ENCODE measurements around the gene PRR16.

The PRR16 gene

DNA sequence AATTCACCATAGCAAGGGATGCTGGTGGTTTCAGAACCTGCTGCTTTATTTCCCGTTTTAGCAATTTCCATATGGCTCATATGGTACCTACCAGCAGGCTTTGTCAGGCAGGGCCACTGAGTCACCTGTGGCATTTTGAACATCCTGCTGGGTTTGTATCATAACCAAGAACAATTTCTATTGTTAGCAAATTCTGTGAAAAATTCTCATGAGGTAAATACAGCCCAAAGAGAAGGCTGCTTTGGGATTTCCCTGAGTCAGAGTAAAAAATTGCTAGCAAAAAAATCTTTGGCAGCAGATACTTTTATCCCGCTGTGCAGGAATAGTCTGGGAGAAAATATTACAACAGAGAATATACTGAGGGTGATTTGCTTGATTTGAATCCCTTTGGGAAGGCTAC, 52.7 kb downstream of the PRR16 start:
- no peak for DNase-seq (ENCODE audit: low spot score)

DNA sequence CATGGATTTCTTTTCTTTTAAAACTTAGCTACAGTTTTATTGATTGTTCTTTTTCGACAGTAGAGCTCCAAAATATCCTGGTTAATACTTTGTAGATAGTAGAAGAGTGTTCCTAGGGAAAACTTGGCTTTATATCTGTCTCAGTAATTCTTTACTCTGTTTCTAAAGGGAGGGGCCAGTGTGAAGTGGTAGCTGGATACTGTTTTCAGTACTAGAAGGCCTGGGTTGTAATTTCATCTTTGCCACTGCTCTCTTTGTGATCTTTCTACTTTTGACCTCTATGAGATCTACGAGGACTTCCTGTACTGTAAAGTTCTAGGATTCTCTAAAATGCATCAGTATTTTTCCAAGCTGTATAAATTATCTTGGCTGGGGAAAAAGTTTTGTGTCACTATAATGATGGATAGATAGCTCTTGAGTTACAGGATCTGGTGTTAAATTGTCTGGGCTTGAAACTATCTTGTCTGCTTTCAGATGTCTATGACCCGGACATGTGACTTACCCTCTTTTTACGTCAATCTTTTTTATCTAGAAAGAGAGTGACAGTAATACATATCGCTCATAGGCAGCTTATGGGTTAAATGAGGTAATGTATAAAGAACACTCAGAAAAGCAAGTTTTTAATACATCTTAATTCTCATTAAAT, 53.6 kb downstream of the PRR16 start:
- DNase-seq (ENCODE audit: low spot score): no peak

DNA sequence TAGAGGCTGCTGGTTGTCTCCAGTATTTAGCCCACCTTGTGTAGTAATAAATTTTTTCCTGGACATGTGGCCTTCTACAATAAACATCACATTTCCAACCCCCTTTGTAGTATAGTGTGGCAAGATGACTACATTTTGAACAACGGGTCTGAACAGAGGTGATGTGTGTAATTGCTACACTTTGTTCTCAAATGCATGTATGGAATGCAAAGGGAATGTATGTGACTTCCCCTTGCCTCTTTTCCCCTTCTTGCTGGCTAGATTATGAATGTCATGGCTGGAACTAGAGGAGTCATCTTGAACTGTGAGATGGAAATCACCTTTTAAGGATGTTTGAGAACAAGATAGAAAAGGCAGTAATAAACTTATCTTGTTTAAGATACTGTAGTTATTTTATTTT, 54.5 kb downstream of the PRR16 start:
- DNase-seq (ENCODE audit: low spot score): no peak

DNA sequence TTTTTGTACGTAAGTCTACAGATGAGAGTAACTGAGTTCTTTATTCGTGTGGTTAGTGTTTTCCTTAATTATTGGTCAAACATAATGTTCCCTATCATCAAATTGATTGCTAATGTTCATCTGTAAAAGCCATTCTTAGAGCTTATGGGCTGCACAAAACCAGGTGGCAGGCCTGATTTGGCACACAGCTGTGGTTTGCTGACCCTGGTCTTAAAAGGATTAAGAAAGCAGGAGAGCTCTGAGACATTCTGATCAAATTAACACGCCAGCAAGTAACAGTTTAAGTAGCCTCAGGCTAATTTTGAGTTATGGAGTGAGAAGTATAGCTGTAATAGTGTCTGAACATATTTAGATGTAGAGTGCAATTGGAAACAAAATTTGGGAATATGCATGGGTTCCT, 63.2 kb downstream of the PRR16 start:
- DNase-seq (ENCODE audit: low spot score): no peak

DNA sequence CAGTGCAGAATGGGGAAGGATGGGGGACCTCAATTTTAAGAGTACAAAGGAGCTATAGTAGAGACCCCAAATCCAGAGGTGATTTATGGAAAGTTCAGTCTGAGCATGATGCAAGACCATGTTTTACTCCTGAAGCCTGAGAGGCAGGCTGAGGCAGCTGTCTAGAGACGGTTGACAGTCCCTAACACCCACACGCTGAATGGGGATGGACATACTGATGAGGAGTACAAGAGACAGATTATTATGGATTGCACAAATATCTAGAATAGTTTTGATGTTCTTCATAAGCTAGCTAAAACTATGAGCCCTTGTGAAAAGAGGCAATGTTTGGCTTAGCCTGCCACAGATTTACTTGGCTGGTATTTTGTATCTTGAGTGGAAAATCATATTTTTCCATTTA, 64.5 kb downstream of the PRR16 start:
- DNase-seq (ENCODE audit: low spot score): no peak

DNA sequence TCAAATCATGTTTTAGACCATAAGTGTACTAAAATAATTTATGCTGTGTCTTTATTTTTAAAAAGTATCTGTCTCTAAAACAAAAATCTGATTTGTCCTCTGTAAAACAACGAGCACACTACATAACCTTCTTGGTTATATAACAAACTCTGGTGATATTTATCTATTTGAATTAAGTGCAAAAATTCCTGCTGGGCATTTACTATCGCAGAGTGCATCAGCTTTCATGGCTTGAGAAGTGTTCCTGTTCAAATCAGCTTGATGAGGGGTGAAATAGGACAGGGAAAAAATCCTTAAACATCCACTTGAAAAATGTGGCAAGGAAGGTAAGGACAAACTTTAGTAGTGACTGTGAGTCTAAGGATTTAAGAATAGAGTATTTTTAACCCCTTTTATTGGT, 65.3 kb downstream of the PRR16 start:
- DNase-seq (ENCODE audit: low spot score): no peak

DNA sequence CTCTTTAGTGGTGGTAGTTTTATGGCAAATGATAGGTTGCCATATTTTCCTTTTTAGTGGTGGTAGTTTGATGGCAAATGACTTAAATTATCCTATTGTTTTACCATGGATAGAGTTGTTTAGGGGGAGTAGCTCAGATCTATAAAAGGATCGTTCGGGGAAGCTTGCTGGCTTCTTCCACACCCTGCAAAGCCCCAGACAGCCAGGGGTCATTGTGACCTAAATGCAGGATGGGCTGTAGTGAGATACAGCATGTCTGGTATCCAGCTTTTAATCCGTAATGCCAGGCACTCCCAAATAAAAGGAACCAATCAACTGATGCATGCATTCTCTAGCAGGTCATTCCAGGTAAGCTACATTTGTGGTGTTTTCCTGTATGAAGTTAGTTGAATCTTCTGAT, 67.1 kb downstream of the PRR16 start:
- DNase-seq (ENCODE audit: low spot score): no peak

DNA sequence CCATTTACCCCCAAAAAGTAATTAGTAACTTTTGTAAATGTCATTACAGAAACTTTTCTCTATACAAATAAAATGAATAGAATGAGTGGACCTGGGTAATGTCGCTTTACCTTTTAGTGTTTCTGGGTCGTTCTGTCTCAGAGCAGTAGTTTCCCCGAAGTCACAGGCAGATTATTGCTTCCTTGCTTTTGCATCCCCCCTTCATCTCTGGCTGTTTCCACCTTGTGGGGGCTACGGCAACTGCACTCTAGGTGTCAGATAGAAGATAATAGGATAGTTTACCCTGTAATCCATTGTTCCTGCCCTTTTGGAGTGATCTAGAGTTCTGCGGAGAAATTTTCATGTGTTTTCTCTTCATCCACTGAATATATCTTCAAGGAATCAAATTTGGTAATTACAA, 68.7 kb downstream of the PRR16 start:
- no peak for DNase-seq (ENCODE audit: low spot score)

DNA sequence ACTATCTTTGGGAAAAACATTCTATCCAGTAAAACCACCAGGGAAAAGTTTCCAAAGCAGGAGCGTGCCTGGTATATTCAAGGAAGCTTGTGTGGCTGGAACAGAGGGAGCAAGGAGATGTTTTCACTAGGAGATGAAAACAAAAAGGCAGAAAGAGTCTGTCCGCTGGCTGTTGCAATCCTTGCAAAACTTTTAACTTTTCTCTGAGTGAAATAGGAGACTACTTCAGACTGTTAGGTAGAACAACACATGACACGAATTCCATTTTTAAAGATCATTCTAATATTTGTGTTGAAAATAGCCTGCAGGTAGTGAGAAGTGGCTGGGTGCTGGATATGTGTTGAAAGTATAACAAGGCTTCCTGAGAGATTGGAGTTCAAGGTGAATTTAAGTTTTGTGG, 69.5 kb downstream of the PRR16 start:
- no peak for DNase-seq (ENCODE audit: low spot score)

DNA sequence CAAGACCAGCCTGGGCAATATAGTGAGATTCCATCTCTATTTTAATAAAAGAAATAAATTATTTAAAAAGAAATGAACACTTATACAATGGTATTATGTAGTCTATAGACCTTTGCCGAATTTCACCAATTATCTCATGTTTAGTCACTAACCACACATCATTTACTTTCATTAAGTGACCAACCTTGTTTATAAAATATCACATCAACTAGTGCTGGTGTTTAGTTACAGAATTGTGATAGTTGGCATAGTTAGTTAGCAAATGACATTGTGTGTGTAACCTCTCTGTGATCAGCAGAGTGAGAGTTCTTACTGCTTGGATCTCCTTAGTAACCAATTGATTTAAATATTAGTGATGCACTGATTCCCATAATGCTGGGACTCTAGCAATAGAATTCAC, 71.8 kb downstream of the PRR16 start:
- no peak for DNase-seq (ENCODE audit: low spot score)

DNA sequence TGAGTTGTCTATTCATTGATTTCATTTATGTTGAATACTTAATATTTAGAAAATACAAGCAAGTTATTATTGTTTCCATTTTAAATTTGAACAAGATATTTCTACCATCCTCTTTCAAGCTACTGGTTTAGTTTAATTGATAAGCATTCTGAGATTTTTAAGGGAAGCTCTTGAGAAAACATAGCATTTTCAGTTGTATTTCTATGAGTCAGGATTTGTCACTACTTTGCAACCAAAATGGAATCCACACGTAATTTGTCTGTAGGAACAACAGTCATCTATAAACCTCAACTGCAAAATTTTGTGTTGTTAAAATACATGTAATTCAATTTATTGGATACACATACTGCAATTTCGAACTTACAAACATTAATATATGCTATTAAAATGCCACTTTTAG, 74.0 kb downstream of the PRR16 start:
- no peak for DNase-seq (ENCODE audit: low spot score)

DNA sequence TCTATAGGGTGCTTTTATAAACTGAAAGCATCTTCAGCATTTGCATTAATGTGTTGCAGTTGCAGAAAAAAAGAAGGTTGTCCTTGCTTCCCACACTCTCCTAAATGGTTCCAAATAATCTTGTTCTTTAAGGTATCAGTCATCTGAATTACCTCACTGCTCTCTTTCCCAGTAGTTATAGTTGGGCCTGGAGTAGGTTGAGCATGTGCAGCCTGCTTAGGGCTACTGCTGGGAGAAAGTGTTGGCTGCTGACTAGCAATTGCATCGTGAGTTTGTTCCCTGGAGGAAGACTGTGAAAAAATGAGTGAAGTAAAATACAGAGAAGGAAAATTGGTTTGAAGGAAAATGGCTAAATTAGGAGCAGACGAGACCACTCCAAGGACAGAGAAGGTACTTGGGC, 74.5 kb downstream of the PRR16 start:
- no peak for DNase-seq (ENCODE audit: low spot score)

DNA sequence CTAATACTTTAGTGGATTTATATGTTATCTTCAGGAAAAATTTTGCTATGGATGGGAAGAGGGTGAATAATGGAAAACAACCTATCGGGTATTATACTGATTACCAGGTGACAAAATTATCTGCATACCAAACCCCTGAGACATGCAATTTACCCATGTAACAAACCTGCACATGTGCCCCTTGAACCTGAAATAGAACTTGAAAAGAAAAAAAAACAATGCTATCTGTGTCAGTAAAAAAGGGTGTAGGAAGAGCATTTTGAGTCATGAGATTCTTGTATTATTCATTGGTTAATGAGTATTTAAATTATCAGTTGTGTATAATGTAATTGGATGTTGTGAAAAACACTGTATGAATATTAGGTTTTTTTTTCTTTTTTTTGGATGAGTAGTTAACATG, 75.4 kb downstream of the PRR16 start:
- no peak for DNase-seq (ENCODE audit: low spot score)

DNA sequence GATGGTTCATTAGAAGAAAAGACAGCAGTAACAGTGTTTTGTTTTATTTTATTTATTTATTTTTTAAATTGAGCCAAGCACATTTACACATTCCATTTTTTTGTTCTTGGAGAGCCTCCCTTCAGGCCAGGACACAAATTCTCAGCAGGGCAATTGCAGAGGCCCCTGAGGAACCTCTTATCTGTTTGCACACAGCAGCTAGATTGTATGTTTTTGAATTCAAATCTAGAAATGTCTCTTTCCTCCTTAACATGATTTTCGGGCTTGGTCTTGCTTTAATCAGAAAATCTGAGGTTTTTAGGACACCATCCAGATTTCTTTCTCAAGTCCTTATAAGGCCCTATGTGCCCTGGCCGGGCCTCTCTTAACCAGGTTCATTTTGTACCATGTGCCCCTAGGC, 76.0 kb downstream of the PRR16 start:
- DNase-seq (ENCODE audit: low spot score): no peak

DNA sequence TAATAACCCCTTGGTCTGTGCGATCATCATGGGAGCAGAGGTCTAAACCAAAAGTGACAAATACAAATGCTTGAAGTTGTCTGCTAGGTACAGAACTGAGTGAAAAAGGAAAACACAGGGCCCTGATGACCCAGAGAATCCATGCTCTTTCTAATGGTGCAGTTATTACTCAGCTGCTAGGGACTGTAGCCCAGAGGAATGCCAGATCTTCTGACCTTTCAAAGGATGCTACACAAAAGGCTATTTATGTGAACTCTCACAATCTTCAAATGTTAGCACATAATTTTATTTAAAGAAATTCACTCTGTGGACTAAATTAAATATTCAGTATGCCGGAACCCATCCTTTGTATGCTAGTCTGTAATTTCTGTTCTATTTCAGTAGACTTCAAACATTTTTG, 79.9 kb downstream of the PRR16 start:
- DNase-seq (ENCODE audit: low spot score): no peak

DNA sequence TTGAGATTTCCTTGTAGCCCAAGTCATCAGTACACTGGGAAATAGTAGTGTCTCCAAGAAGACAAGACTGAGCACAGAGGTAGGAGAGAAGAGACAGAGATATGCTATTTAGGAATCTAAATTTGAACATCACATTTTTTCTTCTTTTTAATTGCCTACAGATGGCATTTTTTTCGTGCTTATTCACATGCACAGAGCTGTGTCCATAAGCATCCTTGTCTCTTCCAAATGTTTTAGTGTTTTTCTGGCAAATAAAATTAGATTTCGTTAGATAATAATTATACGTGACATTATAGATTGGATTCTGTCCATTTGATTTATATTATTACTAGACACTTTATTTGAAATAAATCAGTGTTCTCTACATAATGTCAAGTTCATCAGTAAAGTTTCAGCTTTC, 80.9 kb downstream of the PRR16 start:
- DNase-seq (ENCODE audit: low spot score): no peak

DNA sequence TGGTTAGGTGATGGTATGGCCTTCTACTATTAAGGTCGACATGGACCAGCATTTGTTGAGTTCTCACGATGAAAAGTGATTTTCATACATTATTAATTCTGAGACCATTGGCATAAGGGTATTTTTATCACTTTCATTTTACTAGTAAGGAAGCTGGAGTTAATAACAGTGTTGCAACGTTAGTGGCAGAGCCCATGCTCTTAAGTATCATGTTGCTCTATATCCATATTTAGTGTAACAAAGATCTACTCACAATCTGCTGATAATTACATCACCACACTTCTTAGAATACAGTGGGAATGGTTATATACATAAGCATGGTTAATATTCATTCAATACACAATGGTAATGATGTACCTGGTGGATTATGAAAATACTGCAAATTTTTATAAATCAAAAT, 81.9 kb downstream of the PRR16 start:
- no peak for DNase-seq (ENCODE audit: low spot score)

DNA sequence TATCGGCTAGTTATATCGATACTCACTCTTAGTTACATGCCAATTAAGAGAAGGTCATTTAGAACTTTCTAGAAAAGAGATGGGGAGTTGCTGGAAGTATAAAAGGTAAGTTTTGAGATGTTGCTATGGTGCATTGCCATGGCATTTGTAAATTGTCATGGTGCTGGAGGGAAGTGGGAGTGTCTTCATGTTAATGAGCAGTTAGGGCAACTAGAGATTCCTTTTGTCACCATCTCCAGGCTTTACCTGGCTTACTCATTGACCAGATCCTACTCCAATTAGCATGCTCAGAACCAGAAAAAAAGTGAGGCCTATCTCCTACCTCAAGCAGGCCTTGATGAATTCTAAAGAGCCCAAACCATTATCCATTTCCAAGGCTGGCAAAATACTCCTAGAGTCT, 82.8 kb downstream of the PRR16 start:
- no peak for DNase-seq (ENCODE audit: low spot score)

DNA sequence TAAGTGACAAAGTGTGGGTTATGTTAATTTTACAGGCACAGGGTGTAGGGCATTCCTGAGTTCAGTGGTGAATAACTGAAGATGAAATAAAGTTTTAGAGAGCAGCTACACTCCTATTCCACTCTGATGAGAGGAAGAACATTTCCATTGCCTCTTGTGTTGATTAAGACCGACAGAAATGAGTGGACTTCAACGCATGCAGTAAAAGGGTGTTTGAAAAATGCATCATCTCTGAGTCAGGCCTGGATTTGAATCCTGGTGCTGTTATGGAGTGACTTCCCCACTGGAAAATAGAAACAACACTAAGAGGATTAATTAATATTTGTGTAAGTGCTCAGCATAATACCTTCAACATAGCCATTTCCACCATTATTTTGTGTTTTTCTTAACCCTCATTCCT, 86.3 kb downstream of the PRR16 start:
- no peak for DNase-seq (ENCODE audit: low spot score)

DNA sequence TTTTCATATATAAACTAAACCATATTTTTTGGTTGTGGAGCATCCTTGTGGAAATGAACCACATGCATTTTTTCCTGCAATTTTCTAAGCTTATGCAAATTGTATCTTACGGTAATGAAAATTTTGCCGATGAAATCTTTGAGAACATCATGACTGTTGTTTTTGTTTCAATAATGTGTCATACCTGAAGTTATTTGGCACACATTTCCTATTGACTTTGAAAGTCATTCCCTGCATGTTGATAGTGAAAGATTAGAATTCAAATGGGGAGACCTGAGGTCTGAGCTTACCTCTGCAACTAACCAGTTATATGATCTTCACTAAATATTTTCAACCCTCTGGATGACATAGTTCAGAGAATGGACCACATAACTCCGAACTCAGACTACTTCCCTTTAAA, 88.5 kb downstream of the PRR16 start:
- no peak for DNase-seq (ENCODE audit: low spot score)

DNA sequence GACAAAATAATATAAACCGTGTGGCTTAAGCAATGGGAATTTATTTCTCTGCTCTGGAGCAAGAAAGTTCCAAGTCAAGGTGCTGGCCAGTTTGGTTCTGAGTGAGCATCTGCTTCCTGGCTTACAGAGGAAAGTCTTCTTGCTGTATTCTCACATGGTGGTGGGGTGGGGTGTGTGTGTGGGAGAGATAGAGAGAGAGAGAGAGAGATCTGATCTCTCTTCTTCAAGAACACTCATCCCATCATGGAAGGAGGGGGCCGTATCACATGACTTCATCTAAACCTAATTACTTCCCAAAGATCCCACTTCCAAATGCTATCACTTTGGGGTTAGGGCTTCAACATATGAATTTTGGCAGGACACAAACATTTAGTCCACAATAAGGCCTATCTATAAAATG, 91.2 kb downstream of the PRR16 start:
- DNase-seq (ENCODE audit: low spot score): no peak

DNA sequence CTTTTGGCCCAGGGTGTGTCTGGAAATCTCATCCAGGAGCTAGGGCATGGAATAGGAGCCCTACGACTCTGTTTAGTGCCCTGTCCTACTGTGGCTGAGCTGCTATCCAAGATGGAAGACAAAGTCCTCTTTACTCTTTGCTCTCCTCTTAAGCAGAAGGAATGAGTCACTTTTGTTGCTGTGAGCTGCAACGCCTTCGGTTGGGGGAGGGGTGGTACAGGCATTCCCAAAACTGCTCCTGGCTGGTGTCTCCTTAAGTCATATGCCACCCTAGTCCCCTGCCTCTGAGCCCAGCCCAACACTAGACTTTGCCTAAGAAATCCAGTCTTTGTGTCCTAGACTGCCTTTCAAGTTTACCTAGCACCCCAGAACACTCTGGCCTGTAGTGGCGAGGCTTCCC, 99.9 kb downstream of the PRR16 start:
- no peak for DNase-seq (ENCODE audit: low spot score)

DNA sequence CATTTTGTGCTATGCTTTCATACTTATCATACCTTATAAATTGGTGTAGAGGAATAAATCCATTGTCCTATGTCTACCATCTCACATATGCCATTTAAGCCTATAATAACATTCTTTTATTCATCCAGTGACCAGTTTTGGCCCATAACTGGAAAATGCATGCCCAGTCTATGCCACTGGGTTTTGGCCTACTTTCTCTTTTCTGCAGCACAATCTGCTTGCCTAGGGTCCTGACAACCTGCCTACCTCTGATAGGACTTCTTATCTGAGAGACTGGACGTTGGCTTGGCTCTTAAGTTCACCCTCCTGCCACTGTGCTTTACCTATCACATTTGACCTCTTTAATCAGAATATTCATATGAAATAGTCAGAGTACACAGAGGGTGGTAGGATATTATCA, 103.0 kb downstream of the PRR16 start:
- no peak for DNase-seq (ENCODE audit: low spot score)

DNA sequence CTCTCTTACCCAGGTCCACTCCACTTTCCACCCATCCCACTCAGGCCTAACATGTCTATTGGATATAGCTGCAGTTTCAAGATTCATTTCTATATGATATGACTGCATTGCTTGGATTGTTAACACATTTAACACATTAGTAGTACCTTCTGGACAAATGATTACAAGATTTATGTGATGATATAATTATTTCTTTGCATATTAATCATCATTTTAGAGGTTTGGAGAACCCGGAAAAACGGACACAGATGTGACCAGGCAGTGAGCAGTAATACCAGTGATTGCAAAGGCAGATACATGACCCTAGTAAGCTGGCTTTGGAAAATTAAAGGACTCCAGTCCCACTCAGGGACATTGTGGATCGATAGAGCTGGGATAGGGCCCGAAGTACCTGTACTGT, 103.8 kb downstream of the PRR16 start:
- no peak for DNase-seq (ENCODE audit: low spot score)

DNA sequence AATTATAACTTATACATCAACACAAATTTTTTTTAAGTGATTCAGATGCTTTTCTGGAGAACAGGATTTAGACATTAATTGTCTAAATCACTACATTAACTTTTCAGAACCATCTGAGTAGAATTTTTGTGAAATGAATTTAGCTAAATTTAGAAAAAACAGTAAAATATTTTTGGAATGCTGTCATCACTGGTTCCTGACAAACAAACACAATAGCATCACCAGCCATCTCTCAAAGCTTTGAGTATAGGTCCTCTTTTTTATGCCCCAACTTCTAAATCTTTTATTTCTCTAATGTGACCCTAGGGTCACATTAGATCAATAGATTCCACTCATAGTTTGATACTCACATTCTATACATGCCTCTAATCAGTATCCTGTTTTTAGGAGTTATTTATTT, 104.6 kb downstream of the PRR16 start:
- DNase-seq (ENCODE audit: low spot score): no peak

Measured in HuH-7.5 (cell line).